ENCODE data around the gene ABI3BP.

Gene ABI3BP

GRCh38 chr3:100765437-100765975 lies 227.7 kb downstream of the ABI3BP start:
- no peak for DNase-seq

- DNase-seq, result no peak
These were observed 231.3 kb downstream of the ABI3BP start for GRCh38 chr3:100761951-100762350.

GRCh38 chr3:100761211-100761942 lies 231.8 kb downstream of the ABI3BP start:
- no peak for DNase-seq

GRCh38 chr3:100760377-100760776 lies 232.8 kb downstream of the ABI3BP start:
- DNase-seq, result no peak

- DNase-seq, result no peak
These were observed 233.3 kb downstream of the ABI3BP start for GRCh38 chr3:100759950-100760349.

GRCh38 chr3:100759159-100759558 lies 234.1 kb downstream of the ABI3BP start:
- DNase-seq, result no peak

- no peak for DNase-seq
These were observed 236.8 kb downstream of the ABI3BP start for GRCh38 chr3:100756441-100756840.

GRCh38 chr3:100754563-100755334 lies 238.5 kb downstream of the ABI3BP start:
- DNase-seq, result no peak

- no peak for DNase-seq
These were observed 239.4 kb downstream of the ABI3BP start for GRCh38 chr3:100753846-100754245.

- DNase-seq, result no peak
These were observed 244.3 kb downstream of the ABI3BP start for GRCh38 chr3:100748967-100749366.

GRCh38 chr3:100748220-100748619 lies 245.0 kb downstream of the ABI3BP start:
- no peak for DNase-seq

GRCh38 chr3:100746092-100746491 lies 247.1 kb downstream of the ABI3BP start:
- no peak for DNase-seq

GRCh38 chr3:100745617-100746016 lies 247.6 kb downstream of the ABI3BP start:
- no peak for DNase-seq

- DNase-seq, result no peak
These were observed 248.6 kb downstream of the ABI3BP start for GRCh38 chr3:100744671-100745070.

GRCh38 chr3:100743535-100743934 lies 249.7 kb downstream of the ABI3BP start:
- no peak for DNase-seq

- no peak for DNase-seq
These were observed 253.0 kb downstream of the ABI3BP start for GRCh38 chr3:100740207-100740606.

GRCh38 chr3:100737334-100737733 lies 255.9 kb downstream of the ABI3BP start:
- DNase-seq, result no peak

- no peak for DNase-seq
These were observed 260.8 kb downstream of the ABI3BP start for GRCh38 chr3:100732435-100732834.

- no peak for DNase-seq
These were observed 262.7 kb downstream of the ABI3BP start for GRCh38 chr3:100730524-100730923.

- DNase-seq, result no peak
These were observed 266.5 kb downstream of the ABI3BP start for GRCh38 chr3:100726706-100727105.

GRCh38 chr3:100725935-100726513 lies 267.2 kb downstream of the ABI3BP start:
- DNase-seq, result no peak

GRCh38 chr3:100720426-100720825 lies 272.8 kb downstream of the ABI3BP start:
- DNase-seq, result no peak

GRCh38 chr3:100719136-100719535 lies 274.1 kb downstream of the ABI3BP start:
- DNase-seq, result no peak
